Epithelial cell of proximal tubule (primary cell): Measurements from ENCODE around the gene MINPP1. TPM values are rescaled to one million over a fixed set of nuclear protein-coding genes. Genes with fewer than 3 reads are reported as not detected.
"Not testable (repeated sequence)": the region's sequence is repeated elsewhere in the genome, so short reads cannot be mapped to it uniquely, and the experiment has no call there.

ENCODE experiments used
- DNase-seq: peaks from one replicate; pipeline ENCODE4 v3.0.0-alpha.2; 2011; ENCODE audit warnings: low read depth
- H3K4me3 ChIP-seq: 2 replicates; pipeline ENCODE4 v1.5.1; 2011; ENCODE audit warnings: low read depth, mild to moderate bottlenecking, low read length
- CTCF ChIP-seq: conservative IDR thresholded peaks from 2 replicates; pipeline ENCODE4 v1.5.1; 2012; ENCODE audit warnings: low read depth, mild to moderate bottlenecking, low read length
- total RNA-seq: library from RNA; depleted of rRNA; stranded (reverse); fragments of >200 nt; gene quantifications from 2 replicates; pipeline ENCODE4 v1.2.3, GENCODE V29; 2015

MINPP1 gene
- total RNA-seq, 1 donor from 2014 or later, result 29.3 TPM

- DNase-seq, result no peak
- no peak for TF ChIP-seq CTCF
- H3K4me3 ChIP-seq, result no peak overlapping the region
Measured at GRCh38 chr10:87591589-87591886, 86.8 kb downstream of the MINPP1 start.

DNA sequence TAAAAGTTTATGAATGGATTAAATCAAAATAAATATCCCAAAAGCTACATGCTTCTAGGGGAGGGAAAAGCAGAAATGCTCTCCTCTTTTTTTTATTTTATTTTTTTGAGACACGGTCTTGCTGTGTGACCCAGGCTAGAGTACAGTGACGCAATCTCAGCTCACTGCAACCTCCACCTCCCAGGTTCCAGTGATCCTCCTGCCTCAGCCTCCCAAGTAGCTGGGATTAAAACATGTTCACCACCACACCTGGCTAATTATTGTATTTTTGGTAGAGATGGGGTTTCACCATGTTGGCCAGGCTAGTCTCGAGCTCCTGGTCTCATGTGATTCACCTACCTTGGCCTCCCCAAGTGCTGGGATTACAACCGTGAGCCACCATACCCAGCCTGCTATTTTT, 88.2 kb downstream of the MINPP1 start:
- H3K4me3 ChIP-seq, DNase-seq: not testable (repeated sequence)

DNA sequence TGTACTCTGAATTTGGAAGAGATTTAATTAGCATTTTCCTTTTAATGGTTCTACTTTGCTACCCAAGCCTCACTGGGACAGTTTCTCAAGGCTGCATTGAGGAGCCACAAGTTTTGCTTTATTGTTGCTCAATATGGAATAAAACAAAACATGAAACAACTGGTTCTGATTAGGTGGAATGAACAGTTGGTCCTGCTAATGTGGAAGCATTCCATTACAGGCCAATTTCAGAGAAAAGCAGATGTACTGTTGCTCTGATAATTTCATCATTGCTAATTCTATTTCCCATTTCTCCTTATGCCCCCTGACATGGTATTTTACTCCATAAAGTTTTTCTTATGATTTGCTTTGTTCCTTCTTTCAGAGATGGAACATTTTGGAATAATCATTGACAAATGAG, 89.0 kb downstream of the MINPP1 start:
- H3K4me3 ChIP-seq, result no peak overlapping the region
- DNase-seq, result no peak
- TF ChIP-seq CTCF, result no peak

- TF ChIP-seq CTCF, result no peak
- no peak for DNase-seq
Measured at GRCh38 chr10:87594181-87594580, 89.5 kb downstream of the MINPP1 start.

DNA sequence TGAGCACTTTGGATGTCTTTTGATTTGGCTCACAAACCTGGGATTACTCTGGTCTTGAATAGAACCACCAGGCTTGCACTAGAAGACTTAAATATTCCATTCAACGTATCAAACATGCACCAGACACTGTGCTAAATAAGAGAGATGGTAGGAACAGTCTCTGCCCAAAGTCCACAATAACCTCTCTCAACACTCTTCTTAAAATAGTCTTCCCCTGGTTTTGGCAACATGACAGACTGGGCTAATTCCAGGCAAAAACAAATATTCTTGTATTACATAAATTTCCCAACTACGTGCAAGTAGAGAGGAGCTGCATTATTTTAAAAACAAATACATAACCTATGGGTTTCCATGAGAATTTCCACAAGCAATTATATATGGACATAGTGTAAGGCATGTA, 90.2 kb downstream of the MINPP1 start:
- TF ChIP-seq CTCF, result no peak
- DNase-seq, result no peak
- no peak overlapping the region for H3K4me3 ChIP-seq

More at GRCh38 chr10:87594181-87594580, 89.5 kb downstream of the MINPP1 start:
- no peak overlapping the region for H3K4me3 ChIP-seq

- no peak for DNase-seq
- no peak for TF ChIP-seq CTCF
- H3K4me3 ChIP-seq, result no peak overlapping the region
Measured at GRCh38 chr10:87596351-87596750, 91.7 kb downstream of the MINPP1 start.

DNA sequence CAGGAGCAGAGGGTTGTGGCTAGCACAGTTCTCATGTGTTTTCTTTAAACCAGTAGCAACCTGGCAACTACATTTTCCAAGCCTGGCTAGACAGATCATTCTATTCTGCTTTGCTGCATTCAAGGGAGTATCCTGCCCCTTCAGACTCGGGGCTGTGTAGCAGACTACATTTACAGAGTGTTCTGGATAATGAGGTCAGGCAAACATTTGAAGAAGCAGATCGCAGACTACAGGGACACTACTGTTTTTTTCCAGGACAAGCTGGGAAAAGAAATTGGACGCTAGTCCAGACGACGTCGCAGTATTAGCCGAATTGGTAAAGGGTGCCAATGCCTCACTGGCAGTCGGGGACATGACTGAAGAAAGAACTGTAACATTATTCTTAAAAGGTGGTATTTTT, 94.0 kb downstream of the MINPP1 start:
- no peak for DNase-seq
- TF ChIP-seq CTCF, result no peak
- H3K4me3 ChIP-seq, result no peak overlapping the region

- TF ChIP-seq CTCF, result no peak
- no peak overlapping the region for H3K4me3 ChIP-seq
- DNase-seq, result no peak
Measured at GRCh38 chr10:87600581-87600980, 95.9 kb downstream of the MINPP1 start.
